Measurements from ENCODE around the gene EMC7.
"Not testable (repeated sequence)": the region's sequence is repeated elsewhere in the genome, so short reads cannot be mapped to it uniquely, and the experiment has no call there.

Gene EMC7

DNA sequence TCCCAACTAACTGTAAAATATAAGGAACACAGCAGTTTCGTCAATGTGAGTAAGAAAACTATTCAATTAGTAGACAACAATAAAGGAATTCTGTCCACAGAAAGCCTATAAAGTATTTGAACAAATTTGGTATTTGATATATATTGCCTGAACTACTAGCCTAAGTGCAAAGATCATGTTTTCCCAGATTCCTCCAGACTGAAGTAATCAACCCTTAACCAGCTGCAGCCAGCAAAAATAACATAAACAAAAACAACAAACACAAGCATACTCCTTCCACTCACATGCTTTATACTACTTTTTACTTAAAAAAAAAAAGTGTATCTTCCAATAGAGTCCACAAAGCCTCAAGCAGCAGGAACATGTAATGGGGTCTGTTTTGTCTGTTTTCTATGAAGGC, 24.3 kb upstream of the EMC7 start:
- DNase-seq (ENCODE audit: low read depth in 1 of 2, low spot score in 1 of 2) = no peak
- TF ChIP-seq POLR2AphosphoS5 (IDR thresholded peaks at IDR 0.05; ENCODE audit: low read depth) (no peak), SPI1 (IDR thresholded peaks at IDR 0.05; ENCODE audit: borderline replicate concordance, low read depth) (no peak), GABPA (IDR thresholded peaks at IDR 0.05; ENCODE audit: low read depth) (no peak)
- TF ChIP-seq, protein P1, sequence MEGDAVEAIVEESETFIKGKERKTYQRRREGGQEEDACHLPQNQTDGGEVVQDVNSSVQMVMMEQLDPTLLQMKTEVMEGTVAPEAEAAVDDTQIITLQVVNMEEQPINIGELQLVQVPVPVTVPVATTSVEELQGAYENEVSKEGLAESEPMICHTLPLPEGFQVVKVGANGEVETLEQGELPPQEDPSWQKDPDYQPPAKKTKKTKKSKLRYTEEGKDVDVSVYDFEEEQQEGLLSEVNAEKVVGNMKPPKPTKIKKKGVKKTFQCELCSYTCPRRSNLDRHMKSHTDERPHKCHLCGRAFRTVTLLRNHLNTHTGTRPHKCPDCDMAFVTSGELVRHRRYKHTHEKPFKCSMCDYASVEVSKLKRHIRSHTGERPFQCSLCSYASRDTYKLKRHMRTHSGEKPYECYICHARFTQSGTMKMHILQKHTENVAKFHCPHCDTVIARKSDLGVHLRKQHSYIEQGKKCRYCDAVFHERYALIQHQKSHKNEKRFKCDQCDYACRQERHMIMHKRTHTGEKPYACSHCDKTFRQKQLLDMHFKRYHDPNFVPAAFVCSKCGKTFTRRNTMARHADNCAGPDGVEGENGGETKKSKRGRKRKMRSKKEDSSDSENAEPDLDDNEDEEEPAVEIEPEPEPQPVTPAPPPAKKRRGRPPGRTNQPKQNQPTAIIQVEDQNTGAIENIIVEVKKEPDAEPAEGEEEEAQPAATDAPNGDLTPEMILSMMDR (IDR thresholded peaks at IDR 0.05; ENCODE audit: insufficient read depth, low read length) = no peak
- TF ChIP-seq, protein P2, sequence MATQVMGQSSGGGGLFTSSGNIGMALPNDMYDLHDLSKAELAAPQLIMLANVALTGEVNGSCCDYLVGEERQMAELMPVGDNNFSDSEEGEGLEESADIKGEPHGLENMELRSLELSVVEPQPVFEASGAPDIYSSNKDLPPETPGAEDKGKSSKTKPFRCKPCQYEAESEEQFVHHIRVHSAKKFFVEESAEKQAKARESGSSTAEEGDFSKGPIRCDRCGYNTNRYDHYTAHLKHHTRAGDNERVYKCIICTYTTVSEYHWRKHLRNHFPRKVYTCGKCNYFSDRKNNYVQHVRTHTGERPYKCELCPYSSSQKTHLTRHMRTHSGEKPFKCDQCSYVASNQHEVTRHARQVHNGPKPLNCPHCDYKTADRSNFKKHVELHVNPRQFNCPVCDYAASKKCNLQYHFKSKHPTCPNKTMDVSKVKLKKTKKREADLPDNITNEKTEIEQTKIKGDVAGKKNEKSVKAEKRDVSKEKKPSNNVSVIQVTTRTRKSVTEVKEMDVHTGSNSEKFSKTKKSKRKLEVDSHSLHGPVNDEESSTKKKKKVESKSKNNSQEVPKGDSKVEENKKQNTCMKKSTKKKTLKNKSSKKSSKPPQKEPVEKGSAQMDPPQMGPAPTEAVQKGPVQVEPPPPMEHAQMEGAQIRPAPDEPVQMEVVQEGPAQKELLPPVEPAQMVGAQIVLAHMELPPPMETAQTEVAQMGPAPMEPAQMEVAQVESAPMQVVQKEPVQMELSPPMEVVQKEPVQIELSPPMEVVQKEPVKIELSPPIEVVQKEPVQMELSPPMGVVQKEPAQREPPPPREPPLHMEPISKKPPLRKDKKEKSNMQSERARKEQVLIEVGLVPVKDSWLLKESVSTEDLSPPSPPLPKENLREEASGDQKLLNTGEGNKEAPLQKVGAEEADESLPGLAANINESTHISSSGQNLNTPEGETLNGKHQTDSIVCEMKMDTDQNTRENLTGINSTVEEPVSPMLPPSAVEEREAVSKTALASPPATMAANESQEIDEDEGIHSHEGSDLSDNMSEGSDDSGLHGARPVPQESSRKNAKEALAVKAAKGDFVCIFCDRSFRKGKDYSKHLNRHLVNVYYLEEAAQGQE (IDR thresholded peaks at IDR 0.05; ENCODE audit: insufficient replicate concordance, low read depth) = no peak
- H3K4me3 ChIP-seq (replicated peaks; ENCODE audit: insufficient read depth, low read length) = no peak overlapping the region
- H3K27me3 ChIP-seq (ENCODE audit: insufficient read depth, poor library complexity, severe bottlenecking) = no peaks in the 10 kb centered on the region
- H3K27ac ChIP-seq (replicated peaks) = no peak overlapping the region

DNA sequence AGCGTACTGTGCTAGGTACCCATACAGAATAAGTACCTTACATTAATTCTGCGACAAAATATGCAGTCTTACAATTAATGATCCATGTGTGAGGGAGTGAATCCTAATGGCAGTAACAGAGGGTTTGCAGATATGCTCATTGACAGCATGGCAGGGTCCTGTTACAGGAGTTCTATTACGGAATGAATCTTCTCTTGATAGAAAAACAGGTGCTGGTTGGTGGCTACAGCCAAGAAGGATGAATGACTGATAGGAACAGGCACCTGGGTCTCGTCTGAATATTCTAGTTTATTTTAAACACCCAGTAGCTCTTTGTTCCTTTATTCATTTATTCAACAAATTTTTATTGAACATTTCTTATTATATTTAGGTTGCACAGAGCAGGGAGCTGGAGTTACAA, 23.0 kb upstream of the EMC7 start:
- Histone ChIP-seq H3K4me3 (replicated peaks; ENCODE audit: insufficient read depth, low read length) (no peak overlapping the region), H3K27ac (replicated peaks) (no peak overlapping the region), H3K27me3 (ENCODE audit: insufficient read depth, poor library complexity, severe bottlenecking) (no peaks in the 10 kb centered on the region)
- no peak for DNase-seq (ENCODE audit: low read depth in 1 of 2, low spot score in 1 of 2)
- TF ChIP-seq GABPA (IDR thresholded peaks at IDR 0.05; ENCODE audit: low read depth) (no peak), POLR2AphosphoS5 (IDR thresholded peaks at IDR 0.05; ENCODE audit: low read depth) (no peak)
- TF ChIP-seq, protein P1 (IDR thresholded peaks at IDR 0.05; ENCODE audit: insufficient read depth, low read length) = no peak

DNA sequence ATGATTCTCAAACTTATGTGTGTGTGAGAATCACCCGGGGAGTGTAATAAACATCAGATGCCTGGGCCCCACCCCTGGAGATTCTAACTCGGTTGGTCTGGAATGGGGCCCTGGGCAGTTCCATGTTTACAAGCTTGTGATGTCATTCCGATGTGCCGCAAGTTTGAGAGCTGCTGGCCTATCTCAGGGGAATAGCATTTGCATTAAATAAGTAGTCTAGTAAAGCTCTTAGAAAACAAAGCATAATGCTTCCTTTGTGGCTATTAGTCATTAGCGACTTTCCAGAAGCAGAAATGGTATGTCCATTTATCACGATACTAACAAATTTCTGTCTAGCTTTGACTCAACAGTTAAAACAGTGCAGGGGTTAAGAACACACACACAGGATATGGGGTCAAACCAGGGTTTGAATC, 21.1 kb upstream of the EMC7 start:
- Histone ChIP-seq H3K27ac (replicated peaks) (no peak overlapping the region), H3K27me3 (ENCODE audit: insufficient read depth, poor library complexity, severe bottlenecking) (no peaks in the 10 kb centered on the region), H3K4me3 (replicated peaks; ENCODE audit: insufficient read depth, low read length) (no peak overlapping the region)
- TF ChIP-seq, protein P2 (IDR thresholded peaks at IDR 0.05; ENCODE audit: insufficient replicate concordance, low read depth) = no peak
- DNase-seq (ENCODE audit: low read depth in 1 of 2, low spot score in 1 of 2) = no peak

DNA sequence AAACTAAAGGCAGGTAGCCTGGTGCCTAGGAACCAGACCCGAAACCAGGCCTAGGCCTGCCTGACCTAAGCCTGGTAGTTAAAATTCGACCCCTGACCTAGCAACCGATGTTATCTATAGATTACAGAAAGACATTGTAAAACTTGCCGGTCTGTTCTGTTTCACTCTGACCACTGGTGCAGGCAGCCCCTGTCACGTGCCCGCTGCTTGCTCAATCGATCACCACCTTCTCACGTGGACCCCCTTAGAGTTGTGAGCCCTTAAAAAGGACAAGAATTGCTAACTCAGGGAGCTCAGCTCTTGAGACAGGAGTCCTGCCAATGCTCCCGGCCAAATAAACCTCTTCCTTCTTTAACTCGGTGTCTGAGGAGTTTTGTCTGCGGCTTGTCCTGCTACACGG, 20.1 kb upstream of the EMC7 start:
- H3K27me3 ChIP-seq (ENCODE audit: insufficient read depth, poor library complexity, severe bottlenecking); H3K27ac ChIP-seq (replicated peaks); H3K4me3 ChIP-seq (replicated peaks; ENCODE audit: insufficient read depth, low read length); DNase-seq (ENCODE audit: low read depth in 1 of 2, low spot score in 1 of 2): not testable (repeated sequence)

DNA sequence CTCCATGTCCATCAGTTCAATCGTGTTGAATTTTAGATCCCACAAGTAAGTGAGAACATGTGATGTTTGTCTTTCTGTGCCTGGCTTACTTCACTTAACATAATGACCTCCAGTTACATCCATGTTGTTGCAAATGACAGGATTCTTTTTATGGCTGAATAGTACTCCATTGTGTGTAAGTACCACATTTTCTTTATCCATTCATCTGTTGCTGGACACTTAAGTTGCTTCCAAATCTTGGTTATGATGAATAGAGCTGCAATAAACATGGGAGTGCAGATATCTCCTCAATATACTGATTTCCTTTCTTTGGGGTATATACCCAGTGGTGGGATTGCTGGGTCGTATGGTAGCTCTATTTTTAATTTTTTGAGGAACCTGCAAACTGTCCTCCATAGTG, 18.8 kb upstream of the EMC7 start:
- H3K27me3 ChIP-seq (ENCODE audit: insufficient read depth, poor library complexity, severe bottlenecking); H3K27ac ChIP-seq (replicated peaks); DNase-seq (ENCODE audit: low read depth in 1 of 2, low spot score in 1 of 2); H3K4me3 ChIP-seq (replicated peaks; ENCODE audit: insufficient read depth, low read length): not testable (repeated sequence)

DNA sequence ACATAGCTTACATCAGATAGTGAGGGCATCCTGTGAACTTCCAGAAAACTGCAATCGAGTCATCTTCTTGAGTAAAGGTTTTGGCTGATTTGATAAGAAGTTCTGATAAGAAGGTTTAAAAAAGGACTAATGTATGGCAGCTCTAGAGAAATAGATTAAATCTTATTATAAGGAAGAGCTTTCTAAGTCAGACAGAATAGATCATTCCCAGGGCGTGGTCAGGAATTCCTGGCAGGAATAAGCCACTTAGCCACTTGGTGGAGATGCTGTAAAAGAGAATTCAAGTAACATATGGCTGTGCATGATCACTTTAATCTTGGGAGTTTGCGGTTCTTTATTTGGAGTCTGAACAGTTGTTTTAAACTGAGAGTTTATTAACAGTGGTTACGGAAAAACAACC, 17.6 kb upstream of the EMC7 start:
- Histone ChIP-seq H3K27ac (replicated peaks) (no peak overlapping the region), H3K4me3 (replicated peaks; ENCODE audit: insufficient read depth, low read length) (no peak overlapping the region), H3K27me3 (ENCODE audit: insufficient read depth, poor library complexity, severe bottlenecking) (no peaks in the 10 kb centered on the region)
- DNase-seq (ENCODE audit: low read depth in 1 of 2, low spot score in 1 of 2) = no peak
- TF ChIP-seq GABPA (IDR thresholded peaks at IDR 0.05; ENCODE audit: low read depth) = no peak
- TF ChIP-seq SPI1 (IDR thresholded peaks at IDR 0.05; ENCODE audit: borderline replicate concordance, low read depth) = no peak
- TF ChIP-seq, protein P2 (IDR thresholded peaks at IDR 0.05; ENCODE audit: insufficient replicate concordance, low read depth) = no peak
- no peak for TF ChIP-seq POLR2AphosphoS5 (IDR thresholded peaks at IDR 0.05; ENCODE audit: low read depth)
- TF ChIP-seq, protein P1 (IDR thresholded peaks at IDR 0.05; ENCODE audit: insufficient read depth, low read length) = no peak
